ENCODE measurements around the gene HSD3B1.

The HSD3B1 gene

DNA sequence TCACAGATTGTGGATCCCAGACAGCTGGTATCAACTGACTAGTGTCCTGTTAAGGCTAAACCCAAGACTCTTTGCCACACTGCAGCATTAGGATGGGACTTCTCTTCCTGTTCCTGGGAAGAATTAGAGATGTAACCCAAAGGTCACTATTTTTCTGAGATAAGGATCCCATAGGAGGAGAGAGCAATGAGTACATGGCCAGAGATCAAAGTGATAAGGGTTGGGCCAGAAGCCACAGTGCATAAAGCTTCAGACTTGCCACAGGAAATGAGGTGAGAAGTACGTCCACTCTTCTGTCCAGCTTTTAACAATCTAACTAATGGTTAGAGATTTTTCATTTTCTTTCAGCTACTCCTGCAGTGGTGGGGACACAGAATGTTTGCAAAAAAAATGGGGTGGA is at the start of gene HSD3B1:
Gene HSD3B1 (plus strand): TSS at position 270 of the 400 bp plus-strand sequence. CDS start 267 bp downstream, outside the sequence.
- no peak within 1 kb of the TSS for H3K4me3 ChIP-seq (ENCODE audit: low read length)
- TF ChIP-seq ZNF274 (IDR thresholded peaks at IDR 0.05; ENCODE audit: low read depth, low read length): no peak

DNA sequence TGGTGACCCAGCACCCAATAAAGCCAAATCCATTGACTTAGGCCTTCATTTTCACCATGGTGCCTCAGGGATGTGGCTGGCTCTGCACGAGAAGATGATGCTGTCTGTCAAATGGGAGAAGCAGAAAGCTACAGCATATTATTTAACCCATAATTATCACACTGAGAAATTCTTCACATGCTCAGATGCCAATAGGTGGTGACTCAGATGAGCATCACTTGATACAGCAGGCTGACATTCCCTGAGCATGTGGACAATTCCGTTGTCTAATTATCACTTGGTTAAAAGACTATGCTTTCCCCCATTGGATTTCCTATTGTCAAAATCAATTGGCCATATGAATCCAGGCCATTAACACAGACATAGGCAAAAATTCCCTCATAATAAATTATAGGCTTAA is 44.0 kb upstream of the HSD3B1 start:
- H3K4me3 ChIP-seq (ENCODE audit: low read length): no peak overlapping the region
- no peak for TF ChIP-seq ZNF274 (IDR thresholded peaks at IDR 0.05; ENCODE audit: low read depth, low read length)

DNA sequence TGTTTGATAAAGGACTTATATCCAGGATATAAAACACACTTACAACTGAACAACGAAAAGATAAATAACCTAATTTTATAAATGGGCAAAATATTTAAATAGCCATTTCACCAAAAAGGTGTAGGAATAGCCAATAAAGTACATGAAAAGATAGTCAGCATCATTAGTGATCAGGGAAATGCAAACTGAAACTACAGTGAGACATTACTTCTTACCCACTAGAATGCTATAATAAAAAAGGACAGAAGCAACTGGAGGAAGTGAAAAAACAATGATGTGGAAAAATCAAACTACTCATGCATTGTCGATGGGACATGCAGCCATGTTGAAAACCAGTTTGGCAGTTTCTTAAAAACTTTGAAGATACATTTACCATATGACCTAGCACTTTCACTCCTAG is 43.4 kb upstream of the HSD3B1 start:
- no peak overlapping the region for H3K4me3 ChIP-seq (ENCODE audit: low read length)

DNA sequence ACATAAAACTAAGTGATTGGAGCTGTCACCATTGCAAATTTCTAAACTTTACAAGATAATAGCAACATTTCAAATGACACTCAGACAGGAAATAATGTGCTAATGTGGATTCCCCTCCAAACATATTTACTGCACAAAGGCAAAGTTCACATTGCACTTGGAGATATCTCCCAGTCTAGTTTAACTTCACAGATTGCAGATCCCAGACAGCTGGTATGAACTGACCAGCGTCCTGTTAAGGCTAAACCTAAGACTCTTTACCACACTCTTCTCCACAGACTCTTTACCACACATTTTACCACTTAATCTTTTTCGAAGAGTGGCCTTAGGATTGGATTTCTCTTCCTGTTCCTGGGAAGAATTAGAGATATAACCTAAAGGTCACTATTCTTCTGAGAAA is 40.6 kb upstream of the HSD3B1 start:
- H3K4me3 ChIP-seq (ENCODE audit: low read length): no peak overlapping the region
- TF ChIP-seq ZNF274 (IDR thresholded peaks at IDR 0.05; ENCODE audit: low read depth, low read length): no peak

More for the DNA sequence above, 43.4 kb upstream of the HSD3B1 start:
- TF ChIP-seq ZNF274 (IDR thresholded peaks at IDR 0.05; ENCODE audit: low read depth, low read length): no peak

DNA sequence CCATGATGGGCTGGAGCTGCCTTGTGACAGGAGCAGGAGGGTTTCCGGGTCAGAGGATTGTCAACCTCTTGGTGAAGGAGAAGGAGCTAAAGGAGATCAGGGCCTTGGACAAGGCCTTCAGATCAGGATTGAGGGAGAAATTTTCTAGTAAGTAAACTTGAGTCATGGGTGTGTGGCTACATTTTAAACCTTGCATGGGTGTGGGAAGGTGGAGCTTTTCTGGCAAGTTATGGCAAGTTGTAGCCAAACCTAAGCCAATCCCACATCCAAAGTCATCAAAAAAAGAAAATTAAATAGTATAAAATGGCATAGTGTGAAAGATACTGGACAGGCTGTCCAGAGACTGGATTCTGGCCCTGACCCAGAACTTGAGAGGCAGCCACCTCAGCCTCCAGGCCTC is 39.8 kb upstream of the HSD3B1 start:
- TF ChIP-seq ZNF274 (IDR thresholded peaks at IDR 0.05; ENCODE audit: low read depth, low read length): no peak

DNA sequence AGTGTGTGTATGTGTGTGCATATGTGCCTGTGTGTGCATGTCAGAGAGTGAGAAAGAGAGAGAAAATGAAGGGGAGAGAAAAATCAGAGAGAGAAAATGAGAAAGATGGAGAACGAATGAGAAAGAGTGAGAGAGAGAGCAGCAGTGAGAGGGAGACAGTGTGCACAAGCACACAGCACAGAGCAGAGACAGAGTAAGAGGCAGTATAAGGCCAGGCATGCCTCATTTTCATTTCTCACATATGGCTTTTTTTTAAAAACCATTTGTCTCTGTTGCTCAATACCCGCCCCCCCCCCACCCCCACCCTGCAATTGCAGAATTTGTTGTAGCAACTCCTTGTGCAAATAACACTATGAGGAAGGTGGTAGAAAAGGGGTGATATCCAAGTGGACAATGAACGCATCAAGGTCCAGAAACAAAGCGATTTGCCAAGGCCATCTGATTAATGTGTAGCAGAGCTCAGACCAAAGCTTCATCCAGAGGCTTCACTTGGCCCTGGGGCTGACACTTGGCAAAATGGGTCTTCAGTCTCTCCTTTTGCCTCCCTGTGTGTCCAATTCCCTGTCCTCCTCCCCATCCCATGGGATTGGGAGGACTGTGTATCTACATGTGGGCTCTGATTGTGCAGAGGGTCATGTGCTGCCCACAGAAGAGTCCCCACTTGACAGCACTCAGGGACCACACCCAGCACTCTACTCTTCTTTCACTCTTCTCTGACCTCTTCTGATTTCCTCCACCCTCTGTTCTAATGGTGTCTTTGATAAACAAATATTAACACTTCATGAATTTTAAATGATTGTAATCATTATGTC is 38.9 kb upstream of the HSD3B1 start:
- TF ChIP-seq ZNF274 (IDR thresholded peaks at IDR 0.05; ENCODE audit: low read depth, low read length): no peak
- no peak overlapping the region for H3K4me3 ChIP-seq (ENCODE audit: low read length)

More for the DNA sequence above, 39.8 kb upstream of the HSD3B1 start:
- H3K4me3 ChIP-seq (ENCODE audit: low read length): no peak overlapping the region

DNA sequence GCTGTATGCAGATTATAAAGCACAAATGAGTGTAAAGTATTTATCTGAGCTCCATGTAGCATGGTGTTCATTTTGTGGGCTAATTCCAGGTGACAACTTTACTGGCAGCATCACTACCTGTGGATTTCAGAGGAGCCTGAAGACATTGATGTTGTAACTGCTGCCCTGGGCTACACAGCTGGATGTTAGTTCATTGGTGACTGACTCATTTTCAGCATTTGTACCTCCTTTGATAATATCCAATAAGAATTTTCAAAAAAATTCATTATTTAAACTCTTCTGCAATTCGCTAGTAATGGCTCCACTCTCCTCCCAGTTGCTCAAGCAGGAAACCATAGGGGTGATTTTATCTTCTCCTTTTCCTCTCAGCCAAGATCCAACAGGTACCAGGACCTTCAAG is 37.3 kb upstream of the HSD3B1 start:
- no peak overlapping the region for H3K4me3 ChIP-seq (ENCODE audit: low read length)
- TF ChIP-seq ZNF274 (IDR thresholded peaks at IDR 0.05; ENCODE audit: low read depth, low read length): no peak

DNA sequence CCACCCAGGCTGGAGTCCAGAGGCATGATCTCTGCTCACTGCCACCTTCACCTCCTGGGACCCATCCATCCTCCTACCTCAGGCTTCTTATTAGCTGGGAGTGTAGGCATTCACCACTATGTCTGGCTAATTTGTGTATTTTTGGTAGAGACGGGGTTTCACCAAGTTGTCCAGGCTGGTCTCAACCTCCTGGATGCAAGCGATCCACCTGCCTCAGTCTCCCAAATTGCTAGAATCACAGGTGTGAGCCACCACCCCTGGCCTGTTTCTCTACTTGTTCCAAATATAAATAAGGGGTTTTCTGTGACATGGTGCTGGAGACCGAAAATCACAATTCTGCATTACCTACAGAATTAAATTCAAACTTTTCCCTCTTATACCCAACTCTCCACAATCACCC is 36.6 kb upstream of the HSD3B1 start:
- TF ChIP-seq ZNF274 (IDR thresholded peaks at IDR 0.05; ENCODE audit: low read depth, low read length): no peak
- H3K4me3 ChIP-seq (ENCODE audit: low read length): no peak overlapping the region

DNA sequence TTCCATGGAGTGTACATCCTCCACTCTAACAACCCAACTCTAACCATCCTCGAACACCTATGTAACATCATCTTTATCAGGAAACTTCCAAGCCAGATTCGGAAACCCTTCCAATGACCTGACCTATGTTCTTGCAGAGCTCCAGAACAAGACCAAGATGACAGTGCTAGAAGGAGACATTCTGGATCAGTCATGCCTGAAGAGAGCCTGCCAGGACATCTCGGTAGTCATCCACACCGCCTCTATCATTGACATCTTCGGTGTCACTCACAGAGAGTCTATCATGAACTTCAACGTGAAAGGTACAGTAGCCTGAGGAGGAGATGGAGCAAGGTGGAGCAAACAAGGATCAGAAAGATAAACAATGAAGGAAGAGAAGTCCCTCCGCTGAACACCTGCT is 36.1 kb upstream of the HSD3B1 start:
- TF ChIP-seq ZNF274 (IDR thresholded peaks at IDR 0.05; ENCODE audit: low read depth, low read length): no peak

DNA sequence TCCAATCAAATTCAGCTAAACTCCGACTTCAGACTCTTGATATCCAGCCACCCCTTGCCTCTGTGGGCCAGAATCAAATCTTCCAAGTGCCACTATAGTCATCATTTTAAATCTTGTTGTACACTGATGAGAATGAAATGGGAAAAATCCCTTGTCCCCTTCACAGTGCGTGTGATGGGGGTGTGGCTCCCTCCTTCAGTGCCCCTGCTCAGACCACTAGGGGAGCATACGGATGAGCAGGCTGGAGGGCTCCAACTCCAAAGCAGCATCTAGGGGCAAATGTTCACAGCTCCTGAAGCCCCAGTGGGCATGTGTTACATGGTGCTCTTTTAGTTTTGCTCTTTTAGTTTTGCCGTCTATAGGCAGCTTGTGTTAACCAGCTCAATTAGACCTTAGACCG is 35.4 kb upstream of the HSD3B1 start:
- no peak for TF ChIP-seq ZNF274 (IDR thresholded peaks at IDR 0.05; ENCODE audit: low read depth, low read length)
- no peak overlapping the region for H3K4me3 ChIP-seq (ENCODE audit: low read length)

More for the DNA sequence above, 36.1 kb upstream of the HSD3B1 start:
- H3K4me3 ChIP-seq (ENCODE audit: low read length): no peak overlapping the region

DNA sequence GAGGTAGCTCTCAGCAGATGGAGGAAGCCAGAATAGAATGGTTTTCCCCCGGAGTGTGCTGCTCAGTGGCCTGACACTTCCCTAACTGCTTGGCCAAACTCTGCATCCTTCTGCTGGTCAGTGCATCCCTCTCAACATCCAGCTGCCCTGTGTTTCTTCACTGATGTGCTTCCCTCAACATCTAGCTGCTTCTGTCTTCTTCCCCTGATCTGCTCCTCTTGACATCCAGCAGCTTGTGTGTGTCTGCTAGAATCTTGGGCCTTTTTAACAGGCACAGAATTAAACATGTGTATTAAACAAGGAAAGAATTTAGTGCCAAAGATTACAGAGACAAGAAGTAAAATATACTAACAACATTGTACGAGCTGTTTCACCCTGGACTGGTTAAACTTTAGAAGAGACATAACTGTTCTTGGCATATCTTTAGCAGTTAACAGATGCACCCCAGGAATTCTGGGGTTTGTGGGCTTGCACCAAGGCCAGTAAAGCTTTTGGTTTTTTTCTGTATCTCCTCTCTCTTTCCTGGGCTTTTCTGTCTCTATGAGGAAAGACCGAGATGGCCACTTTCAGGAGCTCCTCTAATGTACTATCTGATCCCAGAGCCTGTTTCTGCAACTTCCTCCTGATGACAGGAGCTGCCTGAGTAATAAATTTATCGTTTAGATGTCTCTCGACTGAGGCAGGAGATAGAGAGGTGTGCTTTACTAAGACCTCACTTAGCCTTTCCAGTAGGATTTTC is 34.8 kb upstream of the HSD3B1 start:
- no peak overlapping the region for H3K4me3 ChIP-seq (ENCODE audit: low read length)
- TF ChIP-seq ZNF274 (IDR thresholded peaks at IDR 0.05; ENCODE audit: low read depth, low read length): no peak

DNA sequence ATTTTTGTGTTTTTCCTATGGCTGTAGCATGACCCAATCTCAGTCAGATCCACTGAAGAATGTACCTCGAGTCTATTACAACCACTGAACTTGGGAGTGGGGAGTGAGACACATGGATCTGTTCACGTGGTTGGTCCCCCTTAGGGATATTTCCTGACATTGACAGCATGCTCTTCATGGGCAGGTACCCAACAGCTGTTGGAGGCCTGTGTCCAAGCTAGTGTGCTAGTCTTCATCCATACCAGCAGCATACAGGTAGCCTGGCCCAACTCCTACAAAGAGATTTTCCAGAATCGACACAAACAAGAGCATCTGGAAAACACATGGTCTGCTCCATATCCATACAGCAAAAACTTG is 34.2 kb upstream of the HSD3B1 start:
- no peak for TF ChIP-seq ZNF274 (IDR thresholded peaks at IDR 0.05; ENCODE audit: low read depth, low read length)
- no peak overlapping the region for H3K4me3 ChIP-seq (ENCODE audit: low read length)

DNA sequence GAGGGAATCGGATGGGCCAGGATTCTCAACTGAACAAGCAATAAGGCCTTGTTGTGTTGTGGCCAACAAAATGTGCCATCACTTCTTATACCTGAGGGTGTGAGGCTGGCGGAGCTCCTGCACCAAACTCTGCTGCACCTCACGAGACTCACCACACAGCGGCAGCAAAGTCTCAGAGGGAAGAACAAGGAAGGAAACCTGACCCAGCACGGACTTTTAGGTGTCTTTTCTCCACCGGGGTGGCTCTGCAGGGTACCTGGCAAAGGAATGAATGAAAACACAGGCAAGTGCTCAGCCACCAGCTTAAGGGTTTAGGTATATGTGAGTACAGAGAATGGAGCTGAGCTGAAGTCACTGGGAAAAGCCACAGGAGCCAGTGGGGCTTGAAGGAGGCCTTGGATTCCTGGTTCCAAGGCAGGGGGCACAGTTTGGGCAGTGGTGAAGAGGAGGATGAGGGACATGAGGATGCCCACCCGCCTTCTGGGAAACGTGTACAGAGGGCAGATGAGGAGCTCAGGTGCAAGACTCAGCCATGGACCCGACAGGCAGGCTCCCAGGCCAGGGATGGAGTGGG is 31.1 kb upstream of the HSD3B1 start:
- no peak for TF ChIP-seq ZNF274 (IDR thresholded peaks at IDR 0.05; ENCODE audit: low read depth, low read length)
- no peak overlapping the region for H3K4me3 ChIP-seq (ENCODE audit: low read length)

DNA sequence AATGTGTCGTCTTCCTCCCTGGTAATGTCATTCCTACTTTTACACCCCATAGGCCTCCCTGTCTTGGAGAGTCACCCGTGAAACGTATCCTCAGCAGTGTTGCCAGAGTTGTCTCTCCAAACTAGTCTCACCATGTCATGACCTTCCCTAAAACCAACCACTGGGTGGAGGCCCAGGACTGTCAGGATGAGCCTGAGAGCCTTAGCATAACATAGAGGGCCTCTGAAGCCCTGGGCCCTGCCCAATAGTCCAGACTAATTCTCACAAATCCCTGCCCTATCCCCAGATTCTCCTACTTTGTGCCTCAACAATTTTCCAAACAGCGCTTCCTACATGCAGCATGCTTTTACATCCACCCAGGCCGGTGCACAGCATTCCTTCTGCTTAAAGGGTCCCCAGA is 29.3 kb upstream of the HSD3B1 start:
- no peak overlapping the region for H3K4me3 ChIP-seq (ENCODE audit: low read length)
- no peak for TF ChIP-seq ZNF274 (IDR thresholded peaks at IDR 0.05; ENCODE audit: low read depth, low read length)

DNA sequence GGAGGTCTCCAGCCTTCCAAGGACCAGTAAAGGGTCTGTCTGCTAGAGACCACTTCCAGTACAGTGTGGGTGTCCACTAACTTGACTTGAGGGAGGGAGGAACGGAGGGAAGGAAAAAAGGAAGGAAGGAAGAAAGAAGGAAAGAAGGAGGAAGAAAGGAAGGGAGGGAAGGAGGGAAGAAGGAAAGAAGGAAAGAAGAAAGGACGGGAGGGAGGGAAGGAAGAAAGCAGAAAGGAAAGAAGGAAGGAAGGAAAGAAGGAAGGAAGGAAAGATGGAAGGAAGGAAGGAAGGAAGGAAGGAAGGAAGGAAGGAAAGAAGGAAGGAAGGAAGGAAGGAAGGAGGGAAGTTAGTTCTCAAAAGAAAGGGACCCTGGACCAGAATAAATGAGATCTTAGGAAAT is 26.8 kb upstream of the HSD3B1 start:
- no peak overlapping the region for H3K4me3 ChIP-seq (ENCODE audit: low read length)
- no peak for TF ChIP-seq ZNF274 (IDR thresholded peaks at IDR 0.05; ENCODE audit: low read depth, low read length)
